Skeletal muscle tissue (tissue), 4 donors: ENCODE data around the gene KRTAP13-1. TPM values are rescaled to one million over a fixed set of nuclear protein-coding genes. Genes with fewer than 3 reads are reported as not detected.

Experiments used
- H3K27ac ChIP-seq: one replicate; pipeline ENCODE4 v1.7.0; 2013; ENCODE audit warnings: mild to moderate bottlenecking, low read depth, low read length, inconsistent platforms
- H3K27me3 ChIP-seq, 3 donors: one replicate each; pipeline ENCODE4 v1.7.0; 2013; ENCODE audit warnings: low read length in 3 of 3; ENCODE audit not compliant: control insufficient read depth in 3 of 3, insufficient read depth in 3 of 3
- H3K36me3 ChIP-seq, 3 donors: one replicate each; pipeline ENCODE4 v1.7.0; 2013; ENCODE audit warnings: low read length in 3 of 3; ENCODE audit not compliant: control insufficient read depth in 3 of 3, insufficient read depth in 3 of 3
- H3K4me1 ChIP-seq, 3 donors: one replicate each; pipeline ENCODE4 v1.7.0; 2013; ENCODE audit warnings: low read length in 3 of 3, mild to moderate bottlenecking in 3 of 3; ENCODE audit not compliant: control insufficient read depth in 3 of 3, insufficient read depth in 3 of 3
- H3K4me3 ChIP-seq, 3 donors: one replicate each; pipeline ENCODE4 v1.7.0; 2013; ENCODE audit warnings: low read length in 3 of 3
- H3K9ac ChIP-seq, 3 donors: one replicate each; pipeline ENCODE4 v1.7.0; 2013; ENCODE audit warnings: low read length in 3 of 3, mild to moderate bottlenecking in 3 of 3, moderate library complexity in 2 of 3, low read depth in 1 of 3
- H3K9me3 ChIP-seq, 3 donors: one replicate each; pipeline ENCODE4 v1.7.0; 2013; ENCODE audit warnings: low read length in 3 of 3; ENCODE audit not compliant: control insufficient read depth in 3 of 3
- total RNA-seq: library from RNA; depleted of rRNA; stranded (reverse); fragments of >200 nt; gene quantifications from one replicate; pipeline ENCODE4 v1.2.3, GENCODE V29; 2014
- donor health status: Osteomylitis.

The KRTAP13-1 gene
- total RNA-seq, 1 donor from 2014 or later: not detected

- Histone ChIP-seq H3K27me3 (no peaks in the 10 kb centered on the region), H3K36me3 (no peaks in the 10 kb centered on the region), H3K4me1 (no peaks in the 10 kb centered on the region), H3K27ac (no peak overlapping the region), H3K9ac (no peak overlapping the region), H3K9me3 (no peaks in the 10 kb centered on the region), H3K4me3 (no peak overlapping the region)
Observed at GRCh38 chr21:30408782-30409494, 13.1 kb downstream of the KRTAP13-1 start.

- Histone ChIP-seq H3K9me3 (no peaks in the 10 kb centered on the region), H3K9ac (no peak overlapping the region), H3K4me1 (no peaks in the 10 kb centered on the region), H3K27ac (no peak overlapping the region), H3K27me3 (no peaks in the 10 kb centered on the region), H3K36me3 (no peaks in the 10 kb centered on the region), H3K4me3 (no peak overlapping the region)
Observed at GRCh38 chr21:30415993-30416392, 20.2 kb downstream of the KRTAP13-1 start.

GRCh38 chr21:30425826-30426225, 30.0 kb downstream of the KRTAP13-1 start, which contains the start of gene KRTAP13-3:
Gene KRTAP13-3 (minus strand): TSS chr21:30425926. CDS start chr21:30425912, 14 bp downstream.
- no peak within 1 kb of the TSS for H3K9ac ChIP-seq
- H3K27ac ChIP-seq: no peak within 1 kb of the TSS
- no peak within 1 kb of the TSS for H3K4me3 ChIP-seq
- no peaks in the 10 kb centered on the region for H3K9me3 ChIP-seq
- no peaks in the 10 kb centered on the region for H3K27me3 ChIP-seq
- H3K36me3 ChIP-seq: no peaks in the 10 kb centered on the region
- no peaks in the 10 kb centered on the region for H3K4me1 ChIP-seq

GRCh38 chr21:30426731-30427130, 30.9 kb downstream of the KRTAP13-1 start:
- H3K36me3 ChIP-seq: no peaks in the 10 kb centered on the region

GRCh38 chr21:30430170-30430655, 34.4 kb downstream of the KRTAP13-1 start, which contains the start of gene KRTAP13-4:
Gene KRTAP13-4 (plus strand): TSS chr21:30430220. CDS start chr21:30430276, 56 bp downstream.
- no peaks in the 10 kb centered on the region for H3K4me1 ChIP-seq
- peaks cover 0 to 2% (median 0%) of the 10 kb centered on the region in 3 donors for H3K27me3 ChIP-seq
- H3K9me3 ChIP-seq: no peaks in the 10 kb centered on the region
- H3K4me3 ChIP-seq: no peak within 1 kb of the TSS
- no peak within 1 kb of the TSS for H3K9ac ChIP-seq
- no peak within 1 kb of the TSS for H3K27ac ChIP-seq
- no peaks in the 10 kb centered on the region for H3K36me3 ChIP-seq

More at GRCh38 chr21:30426731-30427130, 30.9 kb downstream of the KRTAP13-1 start:
- Histone ChIP-seq H3K4me3 (no peak overlapping the region), H3K27me3 (no peaks in the 10 kb centered on the region), H3K4me1 (no peaks in the 10 kb centered on the region), H3K9ac (no peak overlapping the region), H3K27ac (no peak overlapping the region), H3K9me3 (no peaks in the 10 kb centered on the region)

- Histone ChIP-seq H3K36me3 (no peaks in the 10 kb centered on the region), H3K9me3 (no peaks in the 10 kb centered on the region), H3K9ac (no peak overlapping the region), H3K27me3 (peaks cover 0 to 2% (median 0%) of the 10 kb centered on the region in 3 donors), H3K27ac (no peak overlapping the region), H3K4me1 (no peaks in the 10 kb centered on the region), H3K4me3 (no peak overlapping the region)
Observed at GRCh38 chr21:30434033-30434631, 38.3 kb downstream of the KRTAP13-1 start.

- Histone ChIP-seq H3K36me3 (no peaks in the 10 kb centered on the region), H3K4me1 (no peaks in the 10 kb centered on the region), H3K27ac (no peak overlapping the region), H3K27me3 (peaks cover 0 to 2% (median 0%) of the 10 kb centered on the region in 3 donors), H3K4me3 (no peak overlapping the region), H3K9me3 (no peaks in the 10 kb centered on the region), H3K9ac (no peak overlapping the region)
Observed at GRCh38 chr21:30437010-30437565, 41.3 kb downstream of the KRTAP13-1 start.

- Histone ChIP-seq H3K9ac (no peak within 1 kb of the TSS), H3K4me3 (no peak within 1 kb of the TSS), H3K27me3 (no peaks in the 10 kb centered on the region), H3K9me3 (no peaks in the 10 kb centered on the region), H3K4me1 (no peaks in the 10 kb centered on the region), H3K36me3 (no peaks in the 10 kb centered on the region), H3K27ac (no peak within 1 kb of the TSS)
Observed at GRCh38 chr21:30439975-30440374, 44.1 kb downstream of the KRTAP13-1 start, which contains the start of gene KRTAP15-1. Gene KRTAP15-1 (plus strand): TSS chr21:30440275. CDS start chr21:30440328, 53 bp downstream.

- Histone ChIP-seq H3K27ac (no peak overlapping the region), H3K27me3 (no peaks in the 10 kb centered on the region), H3K4me1 (no peaks in the 10 kb centered on the region), H3K4me3 (no peak overlapping the region), H3K9ac (no peak overlapping the region), H3K36me3 (no peaks in the 10 kb centered on the region), H3K9me3 (no peaks in the 10 kb centered on the region)
Observed at GRCh38 chr21:30443226-30443625, 47.4 kb downstream of the KRTAP13-1 start.

- no peak overlapping the region for H3K27ac ChIP-seq
- no peak overlapping the region for H3K9ac ChIP-seq
- no peaks in the 10 kb centered on the region for H3K9me3 ChIP-seq
- H3K27me3 ChIP-seq: no peaks in the 10 kb centered on the region
- no peaks in the 10 kb centered on the region for H3K4me1 ChIP-seq
- H3K36me3 ChIP-seq: no peaks in the 10 kb centered on the region
- no peak overlapping the region for H3K4me3 ChIP-seq
Observed at GRCh38 chr21:30444204-30444603, 48.4 kb downstream of the KRTAP13-1 start.
